ELR (cell line): Measurements from ENCODE around the gene NIPA2.
A peak's percentile ranks its signal among the peaks of the same experiment; 100 is the strongest.

Experiments
- DNase-seq: peaks from one replicate; pipeline ENCODE4 v3.0.0-alpha.2; 2015; ENCODE audit warnings: low read depth

NIPA2 gene

DNA sequence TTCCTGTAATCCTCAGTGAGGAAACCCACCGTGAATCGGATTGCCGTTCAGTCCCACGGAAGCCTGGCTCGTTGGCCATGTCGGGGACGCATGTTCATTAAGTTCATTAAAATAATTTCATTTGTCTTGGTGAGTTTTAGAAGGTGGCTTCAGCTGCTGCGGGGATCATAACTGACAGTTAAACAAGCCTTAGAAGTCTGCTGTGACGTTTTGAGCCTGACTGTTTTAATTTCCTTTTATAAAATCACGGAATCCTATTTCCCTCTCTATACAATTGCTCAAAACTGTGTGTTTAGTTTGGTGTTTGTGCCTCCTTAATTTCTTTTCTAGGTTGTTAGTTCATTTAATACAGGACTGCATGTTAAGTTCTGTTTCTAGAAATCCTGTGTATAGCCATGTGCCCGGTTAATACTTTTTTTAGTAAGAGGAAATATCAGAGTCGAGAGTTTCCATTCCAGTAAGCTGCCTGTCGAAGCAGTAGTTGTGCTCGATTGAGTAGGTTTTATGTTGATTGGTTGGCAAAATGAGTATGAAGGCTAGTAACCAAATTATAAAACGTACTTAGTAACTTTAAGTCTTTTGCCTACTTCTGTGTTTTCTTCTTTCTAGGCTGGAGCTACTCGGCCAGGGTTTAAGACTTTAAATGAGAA is 705 bp downstream of the NIPA2 start:
- DNase-seq, result peak; percentile 22

GRCh38 chr15:22844421-22845288 is 6.2 kb downstream of the NIPA2 start:
- no peak for DNase-seq

- DNase-seq, result no peak
These were observed 6.9 kb downstream of the NIPA2 start for GRCh38 chr15:22845289-22845900.

- DNase-seq, result no peak
These were observed 7.6 kb downstream of the NIPA2 start for GRCh38 chr15:22846073-22846472.

GRCh38 chr15:22850055-22850454 is 11.6 kb downstream of the NIPA2 start:
- peak; percentile 17 for DNase-seq

- DNase-seq, result no peak
These were observed 13.0 kb downstream of the NIPA2 start for GRCh38 chr15:22851513-22851912.

DNA sequence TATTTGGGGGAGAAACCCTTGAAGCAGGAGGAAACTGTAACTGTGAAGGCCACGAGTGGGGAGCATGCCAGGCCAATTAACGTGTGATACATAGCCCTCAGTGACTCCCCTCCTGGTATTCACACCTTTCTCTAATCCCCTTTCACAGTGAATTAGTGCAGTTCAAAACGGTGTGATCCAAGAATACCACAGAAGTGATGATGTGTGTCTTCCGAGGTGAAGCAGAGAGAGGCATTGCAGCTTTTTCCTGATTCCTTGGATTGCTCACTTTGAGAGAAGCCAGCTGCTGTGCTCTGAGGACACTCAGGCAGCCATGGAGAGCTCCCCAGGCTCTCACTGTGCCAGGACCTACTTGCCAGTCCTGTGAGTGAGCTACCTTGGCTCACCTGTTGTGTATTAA is 17.3 kb downstream of the NIPA2 start:
- no peak for DNase-seq

DNA sequence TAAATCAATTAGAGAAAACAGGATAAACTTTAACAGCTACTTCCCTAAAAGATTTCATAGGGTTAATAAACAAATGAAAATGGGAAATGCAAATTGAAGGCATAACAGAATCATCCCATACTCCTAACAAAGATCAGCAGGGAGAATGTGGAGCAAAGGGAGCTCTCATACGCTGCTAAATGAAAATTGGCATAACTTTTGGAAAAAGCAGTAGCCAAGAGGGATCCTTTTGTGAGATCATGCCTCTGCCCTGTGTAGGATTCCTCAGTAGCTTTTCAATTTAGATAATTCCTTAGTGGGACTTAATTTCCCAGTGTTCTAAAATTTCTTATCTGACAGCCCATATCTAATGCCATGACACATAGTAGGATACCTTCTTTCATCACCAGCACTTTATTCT is 18.2 kb downstream of the NIPA2 start:
- DNase-seq, result no peak

DNA sequence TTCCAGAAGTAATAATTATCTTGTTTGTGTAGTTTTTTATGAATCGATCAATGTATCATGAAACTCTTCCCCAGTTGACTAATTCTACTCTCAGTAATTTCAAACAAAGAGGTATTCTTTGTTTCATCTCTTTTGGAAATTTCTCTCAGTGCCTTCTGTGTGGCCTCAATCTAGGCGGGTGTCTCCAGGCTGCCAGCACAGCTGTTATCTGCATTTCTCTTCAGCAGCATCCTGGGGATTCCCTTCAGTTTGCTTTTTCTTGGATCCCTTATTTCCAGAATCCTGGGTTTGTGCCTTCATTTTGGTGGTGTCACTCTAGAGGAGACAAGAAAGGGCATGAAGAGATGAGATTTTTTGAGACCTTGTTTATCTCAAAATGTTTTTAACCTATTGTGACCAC is 22.7 kb downstream of the NIPA2 start:
- DNase-seq, result no peak

DNA sequence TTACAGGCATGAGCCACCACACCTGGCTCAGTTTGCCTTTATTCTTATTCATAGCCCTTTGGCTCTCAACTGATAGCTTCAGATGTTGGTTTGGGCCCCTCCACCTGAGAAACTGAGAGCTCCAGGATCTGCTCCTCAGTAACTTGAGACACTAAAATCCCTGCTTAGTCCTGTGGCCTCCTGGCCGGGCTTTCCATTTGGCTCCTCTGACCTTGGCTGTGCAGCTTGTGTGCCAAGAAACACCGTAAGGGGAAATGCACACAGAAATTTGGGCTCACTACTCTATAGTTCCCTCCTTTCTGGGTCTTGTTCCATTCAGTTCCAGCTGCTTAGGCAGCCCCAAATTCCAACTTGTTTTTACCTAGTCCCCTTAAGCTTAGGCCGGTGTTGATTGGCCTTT is 24.9 kb downstream of the NIPA2 start:
- no peak for DNase-seq

- peak; percentile 40 for DNase-seq
These were observed 27.6 kb downstream of the NIPA2 start for GRCh38 chr15:22866079-22866478.

DNA sequence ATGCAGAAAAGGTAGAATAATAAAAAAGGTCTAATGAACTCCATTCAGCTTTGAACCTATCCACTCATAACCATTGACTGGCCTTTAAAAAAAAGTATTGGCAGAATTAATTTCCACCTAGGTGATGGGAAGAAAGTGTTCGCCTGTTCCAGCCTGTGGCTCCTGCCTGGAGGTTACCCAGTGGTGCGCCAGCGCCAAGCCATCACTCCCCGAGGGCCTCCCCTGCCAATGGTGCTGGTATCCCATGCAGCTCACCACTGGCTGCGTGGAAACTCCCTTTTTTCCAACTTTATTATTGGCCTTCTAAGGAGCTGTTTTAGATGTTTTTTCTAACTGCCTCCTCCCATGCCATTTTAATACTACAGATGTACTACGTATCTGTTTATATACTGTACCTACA is 29.4 kb downstream of the NIPA2 start:
- DNase-seq, result no peak

DNA sequence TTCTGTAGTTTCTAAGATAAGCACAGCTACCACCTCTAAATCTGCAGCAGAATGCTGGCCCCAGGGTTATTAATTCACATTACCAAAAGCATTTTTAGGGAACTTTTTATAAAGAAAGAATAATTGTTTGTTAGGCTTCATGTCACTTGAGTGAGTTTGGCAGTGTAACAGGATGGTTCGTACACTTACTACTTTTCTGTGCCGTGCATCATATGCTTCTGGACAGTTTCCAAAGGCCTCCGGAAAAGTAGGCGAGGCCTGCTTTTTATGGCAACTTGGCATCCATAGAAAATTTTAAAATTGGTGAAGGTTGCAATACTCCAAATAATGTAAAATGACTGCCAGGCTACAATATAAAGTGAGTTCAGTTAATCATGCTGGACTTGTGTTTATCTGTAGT is 30.0 kb downstream of the NIPA2 start:
- no peak for DNase-seq

DNA sequence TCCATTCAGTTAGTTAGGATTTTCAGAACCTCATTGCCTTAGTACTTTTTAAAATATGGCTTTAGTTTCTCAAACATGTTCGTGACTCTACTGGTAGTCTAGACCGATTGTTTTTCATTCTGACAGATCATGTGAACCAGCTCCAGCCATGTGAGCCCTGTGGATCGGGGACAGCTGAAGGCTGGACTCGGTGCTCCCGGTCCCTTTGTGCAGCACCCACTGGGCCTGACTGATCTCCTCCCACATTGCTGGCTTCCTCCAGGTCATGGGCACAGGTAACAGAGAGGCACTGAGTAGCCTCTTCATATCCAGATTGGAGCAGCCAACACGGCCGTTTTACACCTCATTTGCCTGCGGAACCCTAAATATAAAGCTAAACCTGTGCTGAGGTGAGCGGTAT is 30.5 kb downstream of the NIPA2 start:
- no peak for DNase-seq

DNA sequence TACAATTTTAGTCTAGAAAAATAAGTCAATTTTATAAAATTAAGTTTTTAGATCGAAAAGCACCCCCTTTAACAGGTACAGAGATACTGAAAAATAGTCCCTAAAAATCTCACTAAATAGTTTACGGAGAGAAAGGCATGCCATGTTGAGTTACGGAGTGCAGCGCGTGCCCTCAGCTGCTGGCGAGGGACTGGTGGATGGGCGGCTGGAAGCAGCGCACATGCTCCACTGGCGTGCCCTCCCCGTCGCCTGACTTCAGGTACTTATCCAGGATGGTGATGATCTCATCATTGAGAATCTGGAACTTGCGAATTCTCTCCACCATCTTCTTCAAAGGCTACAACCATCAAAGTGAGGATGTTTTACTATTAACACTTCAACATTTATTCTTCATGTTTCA is 31.4 kb downstream of the NIPA2 start:
- no peak for DNase-seq

DNA sequence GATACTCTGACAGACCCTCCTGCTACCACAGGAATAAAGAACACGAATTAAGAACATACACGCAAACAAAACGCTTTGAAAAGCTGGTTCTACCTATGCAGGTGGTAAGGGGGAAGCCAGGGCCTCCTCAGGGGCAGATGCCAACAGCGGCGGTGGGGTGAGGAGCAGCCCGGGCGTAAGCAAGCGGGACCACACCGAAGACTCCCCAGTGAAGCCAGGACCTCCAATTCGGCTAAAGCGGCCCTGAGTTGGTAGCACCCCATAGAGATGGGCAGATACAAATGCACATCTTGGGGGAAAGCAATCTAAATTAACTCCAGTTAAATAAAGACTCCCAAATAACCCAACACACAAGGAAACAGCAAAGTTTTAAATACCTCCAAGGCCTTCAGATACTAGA is 32.4 kb downstream of the NIPA2 start:
- DNase-seq, result no peak

DNA sequence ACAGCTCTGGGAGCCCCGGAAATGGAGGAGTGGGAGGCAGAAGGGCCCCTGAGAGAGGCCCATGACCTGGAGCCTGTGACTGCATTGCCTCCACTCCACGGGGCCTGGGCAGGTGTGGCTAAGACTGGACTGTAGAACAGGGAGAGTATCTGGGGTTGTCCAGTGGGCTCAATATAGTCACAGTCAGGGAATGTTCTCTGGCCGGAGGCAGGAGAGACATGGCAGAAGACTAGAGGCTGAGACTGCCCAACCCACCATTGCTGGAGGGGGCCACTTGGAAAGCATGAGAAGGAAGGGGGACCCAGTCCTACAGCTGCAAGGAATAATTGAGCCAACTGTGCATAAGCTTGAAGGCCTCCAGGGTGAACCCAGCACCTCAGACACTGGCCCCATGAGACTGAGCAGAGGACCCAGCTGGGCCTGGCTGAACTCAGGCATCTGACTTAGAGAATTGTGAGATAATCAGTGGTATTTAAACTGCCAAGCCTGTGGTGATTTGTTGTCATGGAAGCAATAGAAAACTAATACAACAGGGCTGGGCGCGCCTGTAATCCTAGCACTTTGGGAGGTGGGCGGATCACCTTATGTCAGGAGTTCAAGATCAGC is 33.1 kb downstream of the NIPA2 start:
- no peak for DNase-seq

- peak; percentile 77 for DNase-seq
These were observed 34.7 kb downstream of the NIPA2 start for GRCh38 chr15:22872936-22873701.

DNA sequence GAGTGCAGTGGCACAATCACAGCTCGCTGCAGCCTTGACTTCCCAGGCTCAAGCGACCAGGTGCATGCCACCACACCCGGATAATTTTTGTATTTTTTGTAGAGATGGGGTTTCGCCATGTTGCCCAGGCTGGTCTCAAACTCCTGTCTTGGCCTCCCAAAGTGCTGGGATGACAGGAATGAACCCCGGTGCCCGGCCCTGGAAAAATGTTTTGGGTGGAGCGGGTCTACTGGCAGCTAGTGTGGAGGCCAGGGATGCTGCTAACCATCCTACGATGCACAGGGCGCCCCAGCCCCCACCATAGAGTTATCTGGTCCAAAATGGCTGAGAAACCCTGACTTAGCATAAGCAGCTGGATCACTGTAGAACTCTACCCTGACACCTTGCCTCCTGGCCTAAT is 35.4 kb downstream of the NIPA2 start:
- no peak for DNase-seq

GRCh38 chr15:22874256-22874655 is 35.8 kb downstream of the NIPA2 start:
- no peak for DNase-seq

- no peak for DNase-seq
These were observed 36.5 kb downstream of the NIPA2 start for GRCh38 chr15:22874966-22875365.

DNA sequence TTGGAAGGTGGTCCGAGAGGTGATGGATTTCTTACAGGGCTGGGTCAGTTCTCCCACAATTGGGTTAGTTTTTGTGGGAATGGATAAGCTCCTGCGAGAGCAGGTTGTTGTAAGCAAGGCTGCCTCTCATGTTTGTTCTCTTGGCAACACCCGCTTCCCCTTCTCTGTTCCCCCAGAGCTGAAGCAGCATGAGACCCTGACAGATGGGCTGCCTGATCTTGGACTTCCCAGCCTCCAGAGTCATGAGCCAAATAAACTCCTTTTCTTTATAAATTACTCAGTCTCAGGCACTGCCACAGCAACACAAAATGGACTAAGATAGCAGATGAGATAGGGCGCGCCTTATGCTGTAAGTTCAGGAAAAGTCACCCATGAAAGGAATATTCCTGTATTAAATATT is 38.7 kb downstream of the NIPA2 start:
- DNase-seq, result no peak
